Globus pallidus (tissue), 1 donor: ENCODE data around the gene SRGAP2C.
"Not testable (repeated sequence)": the region's sequence is repeated elsewhere in the genome, so short reads cannot be mapped to it uniquely, and the experiment has no call there.

Experiments used
- DNase-seq: peaks from one replicate; pipeline ENCODE4 v3.0.0-alpha.2; 2015; ENCODE audit warnings: low spot score

SRGAP2C gene

DNA sequence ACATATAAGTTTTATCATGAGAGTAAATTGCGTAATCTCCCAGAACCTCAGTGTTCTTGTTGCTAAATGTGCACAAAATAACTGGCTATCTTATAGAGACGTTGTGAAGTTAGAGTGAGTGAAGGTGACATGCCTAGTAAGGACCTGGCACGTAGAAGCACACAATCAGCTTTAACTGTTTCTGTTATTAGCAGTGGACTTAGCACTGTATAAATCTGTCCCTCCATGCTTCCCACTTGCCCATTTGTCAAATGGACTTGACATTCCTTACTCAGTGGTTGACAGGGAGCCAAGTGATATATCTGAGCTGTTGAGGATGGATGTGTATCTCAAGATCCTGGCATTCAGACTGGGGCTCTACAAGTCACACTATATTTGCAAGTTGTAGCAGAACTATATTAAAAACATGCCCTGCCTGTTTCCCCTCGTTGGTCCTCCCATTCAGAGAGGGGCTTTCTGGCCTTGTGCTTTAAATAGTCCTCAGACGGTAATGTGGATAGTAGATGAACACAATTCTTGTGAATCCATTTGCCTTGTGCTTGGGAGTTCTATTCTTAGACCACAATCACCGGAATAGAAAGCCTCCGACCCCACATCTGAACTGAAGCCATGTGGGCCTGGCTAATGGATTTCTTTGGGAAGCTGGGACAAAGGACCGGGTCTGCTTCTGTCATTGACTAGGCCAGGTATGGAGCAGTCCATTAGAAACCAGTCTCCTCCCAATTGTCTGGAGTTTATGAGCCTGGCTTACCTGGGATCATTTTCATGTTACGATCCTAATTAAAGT is 43.0 kb downstream of the SRGAP2C start:
- not testable (repeated sequence) for DNase-seq

DNA sequence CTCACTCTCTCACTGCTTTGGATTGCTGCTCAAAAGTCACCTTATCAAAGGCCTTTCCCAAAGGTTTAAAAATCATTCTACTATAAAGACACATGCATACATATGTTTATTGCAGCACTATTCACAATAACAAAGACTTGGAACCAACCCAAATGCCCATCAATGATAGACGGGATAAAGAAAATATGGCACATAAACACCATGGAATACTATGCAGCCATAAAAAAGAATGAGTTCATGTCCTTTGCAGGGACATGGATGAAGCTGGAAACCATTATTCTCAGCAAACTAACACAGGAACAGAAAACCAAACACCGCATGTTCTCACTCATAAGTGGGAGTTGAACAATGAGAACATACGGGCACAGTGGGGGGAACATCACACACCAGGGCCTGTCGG is 45.9 kb downstream of the SRGAP2C start:
- not testable (repeated sequence) for DNase-seq

DNA sequence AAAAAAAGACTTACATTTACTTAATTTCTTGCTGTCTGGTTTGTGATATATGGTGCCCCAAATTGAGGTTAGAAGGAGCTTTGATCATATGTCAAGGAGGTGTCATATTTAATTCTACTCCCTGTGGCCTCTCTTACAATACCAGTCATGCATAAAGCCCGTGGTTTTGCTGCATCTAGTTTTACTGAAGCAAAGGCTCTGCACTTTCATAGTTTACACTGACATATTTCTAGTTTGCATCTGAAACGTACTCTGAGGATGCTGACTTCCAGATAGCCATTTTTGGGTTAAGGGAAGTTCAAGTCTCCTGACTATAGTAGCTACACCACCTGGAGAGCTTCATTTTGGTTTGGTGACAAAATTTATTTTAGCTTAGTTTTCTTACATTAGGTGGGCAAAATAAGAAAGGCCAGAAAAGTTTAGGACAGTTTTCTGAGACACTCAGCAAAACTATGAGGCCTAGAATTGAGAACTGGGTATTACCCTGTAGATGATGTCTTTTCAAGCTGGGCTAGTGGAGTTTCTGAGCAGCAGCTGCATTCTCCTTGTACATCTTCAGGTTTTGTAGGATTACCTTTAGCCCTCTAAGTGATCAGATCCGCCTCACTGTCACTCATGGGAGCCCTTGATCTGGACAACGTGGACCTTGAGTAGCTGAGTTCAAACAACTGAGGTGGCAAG is 47.8 kb downstream of the SRGAP2C start:
- not testable (repeated sequence) for DNase-seq

DNA sequence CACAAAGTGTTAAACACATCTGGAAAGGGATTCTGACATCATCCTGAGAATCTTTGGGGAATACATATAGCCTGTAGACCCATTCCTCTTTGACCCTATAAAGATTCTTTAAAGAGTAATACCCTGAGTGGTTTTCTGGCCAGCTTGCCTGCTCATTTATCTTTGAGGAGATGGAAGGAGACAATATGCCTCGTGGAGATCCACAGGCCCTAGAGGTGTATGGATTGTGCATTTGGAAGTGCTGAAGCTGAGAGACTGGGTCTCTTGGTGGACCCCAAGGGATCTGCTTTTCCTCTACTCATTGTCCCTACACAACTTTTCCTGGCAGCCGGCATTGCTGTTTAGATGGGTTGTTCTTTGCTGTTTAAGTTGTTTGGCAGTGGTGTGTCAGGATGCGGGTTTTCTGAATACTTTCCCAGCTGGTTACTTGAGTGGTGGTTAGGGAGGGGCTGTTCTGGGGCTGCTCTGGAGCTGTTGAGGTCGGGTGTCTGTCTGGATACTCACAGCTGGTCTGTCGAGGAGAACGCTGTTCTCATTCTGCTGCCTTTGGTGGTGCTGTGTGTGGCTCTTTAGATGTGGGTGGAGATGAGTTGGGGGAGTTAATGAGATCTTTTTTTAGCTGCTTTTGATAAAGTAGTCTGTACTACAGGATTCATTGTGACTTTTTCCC is 49.5 kb downstream of the SRGAP2C start:
- not testable (repeated sequence) for DNase-seq

DNA sequence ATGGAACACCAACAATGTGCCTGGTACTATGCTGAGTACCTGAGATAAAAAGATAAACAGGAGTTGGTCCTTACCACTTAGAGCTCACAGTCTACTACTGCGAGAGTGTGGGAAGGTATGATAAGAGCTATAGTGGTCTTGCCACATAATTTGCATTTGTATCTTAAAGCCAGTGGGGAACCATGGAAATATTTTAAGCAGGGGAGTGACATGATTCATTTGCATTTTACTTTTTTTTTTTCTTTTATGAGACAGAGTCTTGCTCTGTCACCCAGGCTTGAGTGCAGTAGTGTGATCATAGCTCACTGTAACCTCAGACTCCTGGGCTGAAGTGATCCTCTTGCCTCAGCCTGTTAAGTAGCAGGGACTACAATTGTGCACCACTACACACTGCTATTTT is 53.6 kb downstream of the SRGAP2C start:
- not testable (repeated sequence) for DNase-seq

DNA sequence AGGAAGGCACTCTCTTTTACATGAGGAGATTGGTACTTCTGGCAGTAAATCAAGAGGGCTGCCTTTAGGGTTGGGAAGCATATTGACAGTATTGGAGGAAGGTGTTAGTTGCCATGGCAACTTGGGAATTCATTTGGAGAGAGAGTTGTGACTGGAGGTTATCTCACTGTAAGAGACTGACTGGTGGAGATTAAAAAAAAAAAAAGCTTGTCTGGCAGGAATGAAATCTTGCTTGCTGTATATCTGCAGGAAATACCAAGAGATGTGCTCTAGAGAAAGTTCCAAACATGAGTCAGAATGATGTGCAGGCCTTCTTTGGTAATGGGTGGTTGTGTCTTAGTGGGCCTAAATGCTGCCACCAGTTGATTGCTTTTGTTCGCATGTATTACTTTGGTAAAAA is 59.1 kb downstream of the SRGAP2C start:
- DNase-seq, result not testable (repeated sequence)

DNA sequence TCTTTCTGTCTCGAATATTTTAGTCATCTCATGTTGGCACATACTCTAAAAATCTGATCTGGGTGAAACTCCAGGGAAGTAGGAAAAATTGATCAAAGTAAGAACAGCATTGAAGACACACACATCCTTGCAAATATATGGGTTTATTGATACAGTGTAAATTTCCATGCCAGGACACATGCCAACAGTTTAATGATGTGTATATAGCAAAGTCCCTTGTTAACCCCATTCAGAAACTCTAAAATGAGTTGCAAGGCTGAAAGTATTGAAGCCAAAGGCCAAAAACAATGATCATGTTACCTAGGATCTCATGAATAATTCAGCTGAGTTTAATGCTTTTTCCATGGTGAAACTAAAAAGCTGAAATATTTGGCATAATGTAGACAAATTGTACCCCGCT is 61.6 kb downstream of the SRGAP2C start:
- DNase-seq, result not testable (repeated sequence)

DNA sequence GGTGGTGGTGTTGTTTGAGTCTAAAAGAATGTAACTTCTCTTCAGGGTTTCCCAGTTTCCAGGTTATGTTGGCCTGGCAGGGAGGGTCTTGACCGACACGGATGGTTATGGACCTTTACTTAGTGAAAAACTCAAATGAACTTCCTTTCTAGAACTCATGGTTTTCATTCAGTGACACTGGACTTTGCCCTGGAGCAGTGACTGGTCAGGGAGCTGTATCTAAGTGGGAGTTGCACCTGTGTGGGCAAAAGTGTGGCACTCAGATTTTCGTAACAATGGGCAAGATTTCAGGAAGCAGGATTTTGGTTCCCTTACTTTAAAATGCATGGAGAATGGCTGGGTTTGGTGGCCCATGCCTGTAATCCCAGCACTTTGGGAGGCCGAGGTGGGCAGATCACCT is 67.9 kb downstream of the SRGAP2C start:
- not testable (repeated sequence) for DNase-seq

DNA sequence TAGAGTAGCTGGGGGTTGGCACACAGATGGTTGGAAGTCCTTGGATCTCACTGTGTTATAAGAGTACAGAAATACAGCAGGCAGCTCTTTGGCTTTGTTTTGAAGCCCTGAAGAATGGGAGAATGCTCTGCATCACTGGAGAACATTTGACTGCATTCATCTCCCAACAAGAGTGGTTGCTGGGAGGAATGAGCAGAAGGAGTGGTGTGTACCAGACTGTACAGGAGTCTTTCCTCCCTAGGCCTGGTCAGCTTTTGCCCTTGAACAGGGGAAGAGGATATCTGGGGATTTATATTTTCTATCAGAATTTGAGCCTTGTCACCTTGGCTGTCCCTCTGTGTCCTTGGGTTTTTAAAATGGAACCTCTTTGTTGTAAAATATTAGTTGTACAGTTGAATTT is 69.8 kb downstream of the SRGAP2C start:
- not testable (repeated sequence) for DNase-seq

DNA sequence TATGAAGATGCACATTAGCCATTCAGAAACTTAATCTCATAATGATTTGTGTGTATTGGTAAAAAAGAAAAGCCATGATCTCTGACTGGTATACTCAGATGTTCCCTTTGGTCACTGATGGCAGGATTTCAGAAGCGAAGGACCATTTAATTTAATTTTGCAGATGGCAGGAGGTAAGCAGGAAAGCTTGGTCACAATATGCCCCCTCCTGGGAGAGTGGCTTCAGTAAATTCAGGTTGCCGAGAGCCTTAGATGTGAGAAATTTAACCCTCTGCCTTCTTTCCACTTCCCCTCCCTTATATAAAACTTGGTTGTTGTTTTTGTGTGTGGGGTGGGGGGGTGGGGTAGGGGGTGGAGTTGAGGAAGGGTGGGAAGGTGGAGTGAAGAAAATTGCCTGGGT is 72.9 kb downstream of the SRGAP2C start:
- not testable (repeated sequence) for DNase-seq

DNA sequence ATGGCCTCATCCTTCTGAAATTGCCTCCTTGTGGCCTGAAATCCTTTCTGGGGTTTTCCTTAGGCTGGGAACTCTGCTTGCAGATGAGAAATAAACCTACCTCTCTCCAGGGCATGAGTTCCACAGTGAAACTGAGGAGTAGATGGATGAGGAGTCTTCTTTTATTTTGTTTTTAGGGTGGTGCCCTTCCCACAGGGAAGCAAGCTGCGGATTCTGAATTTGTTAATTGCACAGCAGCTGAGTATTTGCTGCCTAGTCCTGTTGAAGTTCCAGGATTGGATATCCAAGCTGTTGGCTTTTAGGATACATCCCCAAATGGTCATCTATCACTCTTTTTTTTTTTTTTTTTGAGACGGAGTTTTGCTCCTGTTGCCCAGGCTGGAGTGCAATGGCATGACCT is 73.4 kb downstream of the SRGAP2C start:
- not testable (repeated sequence) for DNase-seq

DNA sequence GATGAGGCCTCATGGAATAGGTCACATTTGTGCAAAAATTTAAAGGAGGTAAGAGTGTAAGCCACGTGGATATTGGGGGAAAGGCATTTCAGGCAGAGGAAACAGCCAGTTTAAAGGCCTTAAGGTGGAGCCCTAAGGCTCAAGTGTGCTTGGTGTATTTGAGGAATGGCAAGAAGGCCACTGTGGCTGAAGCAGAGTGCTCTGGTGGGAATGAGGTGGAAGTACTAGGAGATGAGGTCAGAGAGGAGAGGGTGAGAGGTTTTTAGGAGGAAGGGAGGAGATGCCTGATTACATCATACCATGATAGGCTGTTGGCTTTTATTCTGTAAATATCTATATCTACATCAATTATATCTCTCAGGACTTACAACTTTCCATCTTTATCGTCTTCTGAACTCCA is 75.4 kb downstream of the SRGAP2C start:
- DNase-seq, result not testable (repeated sequence)

DNA sequence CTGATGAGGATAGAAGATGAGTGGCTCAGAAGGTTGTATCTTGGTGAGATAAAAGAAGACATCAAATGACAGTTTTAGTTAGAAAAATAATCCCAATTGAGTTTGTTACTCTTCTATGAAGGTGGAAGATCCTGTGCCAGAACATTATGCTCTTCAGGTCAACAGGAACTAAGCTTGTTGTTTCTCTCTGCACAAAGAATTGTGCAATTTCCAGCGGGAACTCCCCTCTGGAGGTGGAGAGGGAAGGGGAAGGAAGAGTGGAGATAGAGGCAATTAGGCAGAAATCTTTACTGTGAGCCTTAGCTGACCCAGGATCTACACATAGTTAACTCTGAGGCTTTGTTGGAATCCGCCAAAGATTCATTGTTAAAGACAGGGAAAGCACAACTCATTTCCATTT is 77.4 kb downstream of the SRGAP2C start:
- DNase-seq, result not testable (repeated sequence)

DNA sequence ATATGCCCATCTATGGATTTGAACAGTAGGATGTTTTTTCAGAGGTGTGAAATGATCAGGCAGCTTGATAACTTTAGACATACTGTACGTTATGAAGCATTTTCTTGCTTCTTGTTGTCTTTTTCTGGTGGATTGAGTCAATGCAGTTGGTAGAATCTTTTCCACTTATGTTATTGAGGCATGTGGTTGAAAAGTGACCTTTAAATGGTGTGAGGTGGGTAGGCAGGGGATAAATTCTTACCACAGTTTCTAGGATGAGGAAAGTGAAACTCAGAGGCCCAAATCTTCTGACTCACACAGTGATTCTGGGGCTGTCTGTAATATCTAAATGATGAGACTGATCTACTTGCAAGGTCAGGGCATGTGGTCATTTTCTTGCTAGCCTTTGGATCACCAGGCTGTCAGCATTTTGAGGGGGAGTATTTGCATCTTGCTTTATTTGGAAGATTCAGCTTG is 79.0 kb downstream of the SRGAP2C start:
- not testable (repeated sequence) for DNase-seq

DNA sequence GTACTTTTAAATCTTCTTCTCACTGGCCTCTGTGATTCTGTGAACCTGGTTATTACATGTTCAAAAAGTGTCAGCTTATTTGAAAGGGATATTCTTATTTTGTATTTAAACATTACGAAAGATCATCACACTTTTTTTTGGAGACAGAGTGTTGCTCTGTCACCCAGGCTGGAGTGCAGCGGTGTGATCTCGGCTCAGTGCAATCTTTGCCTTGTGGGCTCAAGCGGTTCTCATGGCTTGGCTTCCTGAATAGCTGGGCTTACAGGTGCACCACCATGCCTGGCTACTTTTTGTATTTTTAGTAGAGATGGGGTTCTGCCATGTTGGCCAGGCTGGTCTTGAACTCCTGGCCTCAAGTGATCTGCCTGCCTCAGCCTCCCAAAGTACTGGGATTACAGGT is 82.3 kb downstream of the SRGAP2C start:
- not testable (repeated sequence) for DNase-seq

DNA sequence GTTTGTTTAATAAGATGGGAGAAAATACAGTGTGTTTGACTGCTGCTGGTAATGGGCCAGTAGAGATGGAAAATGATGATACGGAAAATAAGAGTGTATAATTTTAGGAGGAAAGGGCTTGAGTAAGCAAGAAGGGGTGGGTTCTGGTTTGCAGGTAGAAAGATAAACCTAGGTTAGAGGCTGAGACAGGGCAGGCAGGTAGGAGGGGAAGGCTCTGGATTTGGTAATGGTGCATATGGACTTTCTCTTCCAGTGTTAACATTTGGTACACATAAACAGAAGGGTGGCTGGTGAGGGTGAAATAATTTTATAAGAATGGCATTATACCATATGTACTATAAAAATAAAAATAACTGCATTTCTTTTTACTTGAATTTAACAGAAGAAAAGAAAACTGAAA is 84.5 kb downstream of the SRGAP2C start:
- not testable (repeated sequence) for DNase-seq

DNA sequence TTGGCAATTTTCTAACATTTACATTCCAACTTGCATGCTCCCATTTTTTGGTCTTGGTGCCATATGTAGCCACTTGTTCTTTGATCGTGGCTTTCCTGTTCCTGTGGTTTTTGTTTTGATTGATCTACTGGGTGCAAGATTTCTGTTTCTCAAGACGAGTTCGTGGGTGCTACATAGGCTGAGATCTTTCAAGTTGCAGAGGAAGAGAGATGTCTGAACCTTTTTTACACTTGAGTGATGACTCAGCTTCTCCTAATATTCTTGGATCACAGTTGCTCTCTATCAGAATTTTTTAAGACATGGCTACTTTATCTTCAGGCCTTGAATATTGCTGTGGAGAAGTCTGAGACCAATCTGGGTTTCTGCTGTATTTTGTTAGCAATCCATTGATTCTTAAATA is 85.2 kb downstream of the SRGAP2C start:
- DNase-seq, result not testable (repeated sequence)

DNA sequence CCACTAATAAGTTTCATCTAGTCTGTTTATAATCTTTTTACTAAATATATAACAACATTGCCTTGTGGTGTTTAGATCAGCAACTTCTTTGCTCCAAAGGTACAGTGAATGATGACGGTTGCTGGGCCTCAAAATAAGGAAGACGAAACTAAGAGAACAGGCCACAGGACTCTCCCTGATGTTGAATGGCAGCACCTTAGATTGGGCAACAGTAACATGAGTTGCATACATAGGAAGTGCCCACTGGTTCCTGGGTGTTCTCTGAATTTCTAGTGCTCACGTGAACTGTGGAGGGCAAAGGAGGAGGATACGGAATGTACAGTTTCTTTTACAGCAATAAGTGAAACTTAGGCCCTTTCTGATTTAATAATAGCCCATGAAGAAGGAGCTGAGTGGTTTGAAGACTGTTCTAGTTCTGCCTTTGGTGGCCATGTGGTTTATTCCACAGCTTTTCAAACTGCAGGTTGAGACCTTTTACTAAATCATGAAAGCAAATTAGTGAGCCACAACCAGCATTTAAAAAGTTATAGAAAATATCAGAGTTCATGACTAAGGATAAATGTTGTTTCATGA is 86.5 kb downstream of the SRGAP2C start:
- DNase-seq, result not testable (repeated sequence)

DNA sequence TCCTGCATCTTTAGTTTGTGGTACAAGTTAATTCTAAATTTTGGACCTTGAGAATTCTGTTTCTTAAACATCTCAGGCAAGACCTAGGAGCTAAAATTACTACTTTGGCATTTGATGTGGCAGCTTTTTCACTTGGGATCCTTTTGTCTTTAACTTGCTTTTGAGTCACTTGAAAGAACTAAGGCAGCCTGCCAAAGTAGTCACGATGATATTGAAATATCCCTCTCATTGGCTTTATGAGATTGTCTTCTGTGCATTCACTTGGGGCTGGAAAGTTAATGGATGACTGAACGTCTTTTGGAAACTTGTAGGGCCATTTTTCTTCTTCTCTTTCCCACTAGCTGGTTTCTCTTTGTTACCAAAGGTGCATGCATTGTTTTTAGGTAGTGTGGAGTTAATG is 90.7 kb downstream of the SRGAP2C start:
- DNase-seq, result not testable (repeated sequence)

DNA sequence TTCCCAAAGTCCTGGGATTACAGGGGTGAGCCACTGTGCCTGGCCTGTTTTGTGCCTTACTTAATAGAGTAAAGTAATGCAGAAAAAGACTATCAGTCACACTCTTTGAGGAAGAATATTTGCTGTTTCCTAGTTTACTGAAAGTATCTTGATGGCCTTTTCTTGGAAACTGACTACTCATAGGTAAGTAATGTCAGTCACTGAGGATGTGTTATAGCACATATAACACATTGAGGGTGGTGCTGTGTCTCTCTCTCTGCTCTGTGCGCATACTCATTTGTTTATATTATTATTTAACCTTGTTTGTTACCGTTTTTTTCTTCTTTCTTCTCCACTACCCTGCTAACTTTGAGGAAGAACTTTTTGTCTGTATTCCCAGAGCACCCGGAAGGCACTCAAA is 93.4 kb downstream of the SRGAP2C start:
- not testable (repeated sequence) for DNase-seq

DNA sequence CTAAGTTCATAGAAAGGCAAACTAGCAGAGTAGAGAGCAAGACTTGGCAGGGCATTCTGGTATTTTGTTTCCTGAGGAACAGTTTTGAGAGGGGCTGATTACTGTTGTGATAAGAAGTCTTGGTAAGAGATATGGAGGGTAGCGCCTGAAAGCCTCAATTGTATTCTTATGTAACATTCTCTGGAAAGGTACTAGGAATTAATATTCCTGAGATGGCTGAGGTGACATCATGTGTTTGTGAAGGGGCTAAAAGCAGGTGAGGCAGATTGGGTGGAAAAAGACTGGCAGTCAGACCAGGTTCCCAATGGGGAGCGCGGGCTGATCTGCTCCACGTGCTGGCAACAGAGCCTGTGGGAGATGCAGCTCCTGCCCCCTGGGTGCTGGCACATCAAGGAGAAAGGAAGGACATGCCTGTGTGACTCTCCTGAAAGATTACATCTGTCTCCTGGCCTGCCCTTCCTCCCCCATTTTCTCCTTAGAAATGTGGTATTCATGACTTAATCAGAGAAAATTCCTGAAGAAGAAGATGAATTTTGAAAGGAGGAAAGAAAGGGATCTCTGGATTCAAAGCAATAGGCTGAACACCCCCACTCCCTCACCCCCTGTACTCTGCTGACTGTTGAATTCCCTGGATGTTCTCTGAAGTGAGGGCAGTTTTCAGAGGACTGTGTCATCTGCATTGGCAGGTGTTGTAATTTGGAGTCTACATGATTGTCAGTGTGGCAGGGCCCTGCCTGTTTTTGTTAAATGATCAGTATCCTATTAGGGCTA is 94.2 kb downstream of the SRGAP2C start:
- not testable (repeated sequence) for DNase-seq

DNA sequence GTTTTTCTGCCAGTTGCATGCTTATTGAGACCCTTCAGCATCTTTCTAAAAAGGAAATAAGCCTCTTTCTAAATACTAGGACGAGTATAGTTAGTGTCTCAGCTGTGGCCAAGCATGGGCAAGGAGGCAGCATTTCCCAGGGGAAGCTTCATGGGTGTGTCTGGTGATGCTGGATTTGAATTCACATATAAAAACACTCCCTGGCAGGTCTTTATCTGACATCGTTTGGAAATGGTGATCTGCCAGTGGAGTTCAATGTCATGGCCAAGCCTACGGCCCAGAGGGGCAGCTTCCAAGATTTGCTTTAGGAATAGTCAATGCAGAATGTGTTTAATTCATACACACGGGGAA is 94.7 kb downstream of the SRGAP2C start:
- DNase-seq, result not testable (repeated sequence)
